HG02623 (cell line): Measurements from ENCODE around the gene ORMDL3.
"Not testable (repeated sequence)": the region's sequence is repeated elsewhere in the genome, so short reads cannot be mapped to it uniquely, and the experiment has no call there.

ENCODE experiments used
- ATAC-seq: cut with Tn5 transposase; IDR thresholded peaks from one replicate; pipeline ENCODE4 v1.9.1; 2021; ENCODE audit warnings: moderate library complexity; ENCODE audit not compliant: unreplicated experiment

ORMDL3 gene

DNA sequence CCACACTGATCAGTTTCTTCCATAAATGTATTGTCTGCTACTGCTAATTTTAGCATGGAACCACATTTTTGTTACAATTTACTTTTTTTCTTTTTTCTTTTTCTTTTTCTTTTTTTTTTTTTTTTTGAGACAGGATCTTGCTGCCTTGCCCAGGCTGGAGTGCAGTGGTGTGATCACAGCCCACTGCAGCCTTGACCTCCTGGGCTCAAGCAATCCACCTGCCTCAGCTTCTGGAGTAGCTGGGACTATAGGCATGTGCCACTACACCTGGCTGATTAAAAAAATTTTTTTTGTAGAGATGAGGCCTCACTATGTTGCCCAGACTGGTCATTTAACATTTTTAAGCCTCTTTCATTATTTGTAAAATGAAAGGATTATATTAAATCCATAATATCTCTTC is 40.3 kb downstream of the ORMDL3 start:
- no peak for ATAC-seq

- not testable (repeated sequence) for ATAC-seq
These were observed 41.3 kb downstream of the ORMDL3 start for GRCh38 chr17:39886102-39886501.

DNA sequence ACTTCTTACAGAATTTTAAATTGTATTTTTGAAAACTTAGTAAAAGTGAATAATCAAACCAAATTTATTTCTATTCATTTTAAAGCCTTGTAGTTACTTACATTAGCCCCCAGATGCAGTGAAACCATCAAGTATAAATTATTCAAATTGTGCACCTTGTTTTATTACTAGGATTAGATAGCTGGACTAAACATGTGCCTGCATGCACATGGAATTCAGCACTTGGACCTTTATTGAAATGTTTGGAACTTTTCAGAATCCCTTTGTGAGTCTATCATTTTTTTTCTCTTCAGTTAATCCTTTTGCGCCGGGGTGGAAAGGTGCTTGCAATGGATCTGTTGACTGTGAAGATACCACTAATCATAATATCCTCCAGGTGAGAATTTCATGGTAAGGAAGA is 54.6 kb downstream of the ORMDL3 start:
- no peak for ATAC-seq

- no peak for ATAC-seq
These were observed 55.6 kb downstream of the ORMDL3 start for GRCh38 chr17:39871801-39872200.
